HEK293T (cell line): Measurements from ENCODE around the gene TMEM259.

Experiments used
- CTCF ChIA-PET: fragments of 350-600 bp; formaldehyde crosslinking; extraction: SDS; loops from one replicate; lab custom pipeline; 2021; ENCODE audit warnings: antibody characterized with exemption, inconsistent platforms; lab: Yijun Ruan, JAX
- POLR2A ChIA-PET: fragments of 350-600 bp; formaldehyde crosslinking; extraction: SDS; loops from one replicate; lab custom pipeline; 2020; ENCODE audit warnings: antibody characterized with exemption, inconsistent platforms; lab: Yijun Ruan, JAX
- DNase-seq: peaks from one replicate; pipeline ENCODE4 v3.0.0; 2012; ENCODE audit warnings: mixed read lengths; ENCODE audit errors: extremely low spot score
- ARNT ChIP-seq: fragments of 450-650 bp; IDR thresholded peaks from 2 replicates; pipeline ENCODE4 v1.6.1; 2017; ENCODE audit warnings: mild to moderate bottlenecking
- BHLHE40 ChIP-seq: fragments of 450-650 bp; IDR thresholded peaks from 2 replicates; pipeline ENCODE4 v1.6.1; 2016; ENCODE audit warnings: mild to moderate bottlenecking, moderate library complexity, borderline replicate concordance
- CTBP1 ChIP-seq: fragments of 450-650 bp; IDR thresholded peaks from 2 replicates; pipeline ENCODE4 v1.6.1; 2016; ENCODE audit warnings: borderline replicate concordance
- ELF4 ChIP-seq: fragments of 450-650 bp; IDR thresholded peaks from 2 replicates; pipeline ENCODE4 v1.6.1; 2017; ENCODE audit warnings: antibody characterized with exemption
- FOXA1 ChIP-seq: fragments of 450-650 bp; IDR thresholded peaks from 2 replicates; pipeline ENCODE4 v1.6.1; 2016; ENCODE audit warnings: mild to moderate bottlenecking
- FOXK2 ChIP-seq: fragments of 450-650 bp; IDR thresholded peaks from 2 replicates; pipeline ENCODE4 v1.6.1; 2016; ENCODE audit warnings: mild to moderate bottlenecking
- FOXM1 ChIP-seq: fragments of 450-650 bp; IDR thresholded peaks from 2 replicates; pipeline ENCODE4 v1.6.1; 2017; ENCODE audit warnings: mild to moderate bottlenecking, borderline replicate concordance
- HDGF ChIP-seq: fragments of 450-650 bp; IDR thresholded peaks from 2 replicates; pipeline ENCODE4 v1.6.1; 2017; ENCODE audit warnings: antibody characterized with exemption, borderline replicate concordance
- L3MBTL2 ChIP-seq: fragments of 450-650 bp; conservative IDR thresholded peaks from 2 replicates; pipeline ENCODE4 v1.6.1; 2016; ENCODE audit warnings: mild to moderate bottlenecking
- LEF1 ChIP-seq: fragments of 450-650 bp; IDR thresholded peaks from 2 replicates; pipeline ENCODE4 v1.6.1; 2017; ENCODE audit warnings: mild to moderate bottlenecking, borderline replicate concordance
- NFRKB ChIP-seq: fragments of 450-650 bp; IDR thresholded peaks from 2 replicates; pipeline ENCODE4 v1.6.1; 2016; ENCODE audit warnings: mild to moderate bottlenecking, moderate library complexity
- PKNOX1 ChIP-seq: fragments of 450-650 bp; IDR thresholded peaks from 2 replicates; pipeline ENCODE4 v1.6.1; 2016
- SP1 ChIP-seq: fragments of 450-650 bp; IDR thresholded peaks from 2 replicates; pipeline ENCODE4 v1.6.1; 2017
- SUZ12 ChIP-seq: fragments of 450-650 bp; IDR thresholded peaks from 2 replicates; pipeline ENCODE4 v1.6.1; 2016; ENCODE audit warnings: mild to moderate bottlenecking
- TARDBP ChIP-seq: fragments of 450-650 bp; IDR thresholded peaks from 2 replicates; pipeline ENCODE4 v1.6.1; 2016
- ZNF384 ChIP-seq: fragments of 450-650 bp; IDR thresholded peaks from 2 replicates; pipeline ENCODE4 v1.6.1; 2016

Gene TMEM259

GRCh38 chr19:1047696-1048147, 26.8 kb upstream of the TMEM259 start:
- no peak for DNase-seq
- POLR2A ChIA-PET, result no interaction called here
- TF ChIP-seq PKNOX1, result no peak
- TF ChIP-seq BHLHE40, result no peak
- CTCF ChIA-PET, result no interaction called here

- TF ChIP-seq LEF1, result no peak
- TF ChIP-seq SP1, result no peak
- TF ChIP-seq FOXA1, result no peak
- TF ChIP-seq FOXK2, result no peak
- TF ChIP-seq TARDBP, result no peak
- no peak for TF ChIP-seq FOXM1
- no peak for TF ChIP-seq ZNF384
- TF ChIP-seq SUZ12, result no peak
- TF ChIP-seq CTBP1, result no peak
- no peak for TF ChIP-seq ELF4
- TF ChIP-seq PKNOX1, result no peak
- no peak for TF ChIP-seq ARNT
- TF ChIP-seq HDGF, result no peak
- TF ChIP-seq NFRKB, result no peak
- TF ChIP-seq BHLHE40, result no peak
- no peak for TF ChIP-seq L3MBTL2
- DNase-seq, result no peak
- ChIA-PET CTCF (no interaction called here), POLR2A (no interaction called here)
Measured at GRCh38 chr19:1046836-1047695, 26.1 kb upstream of the TMEM259 start.

GRCh38 chr19:1046117-1046626, 25.2 kb upstream of the TMEM259 start:
- TF ChIP-seq LEF1 (no peak), ZNF384 (no peak), TARDBP (no peak)
- POLR2A ChIA-PET, result interaction anchor here (2.1 kb wide), 1 partner anchor 223 kb away, joined by 12 read pairs; the partner anchor contains the start of gene CIRBP
- no peak for DNase-seq
- CTCF ChIA-PET, result no interaction called here

GRCh38 chr19:1045247-1045603, 24.3 kb upstream of the TMEM259 start:
- ChIA-PET POLR2A (interaction anchor here (0.6 to 2.1 kb wide), 3 partner anchors 16 to 224 kb away, joined by 3 to 12 read pairs (median 3); partner anchors contain the start of genes CIRBP and RNU6-2), CTCF (no interaction called here)
- TF ChIP-seq FOXK2, result no peak
- peak; percentile 96 for TF ChIP-seq PKNOX1
- peak; percentile 98 for DNase-seq

GRCh38 chr19:1042689-1043511, 22.0 kb upstream of the TMEM259 start:
- DNase-seq, result no peak
- ChIA-PET CTCF (no interaction called here), POLR2A (interaction anchor here (0.7 to 1.6 kb wide), 2 partner anchors 22 to 226 kb away, joined by 3 to 7 read pairs; partner anchors contain the start of gene RNU6-2)
- TF ChIP-seq FOXA1, result no peak
- no peak for TF ChIP-seq LEF1

GRCh38 chr19:1041835-1042685, 21.1 kb upstream of the TMEM259 start:
- ChIA-PET CTCF (no interaction called here), POLR2A (interaction anchor here (1.0 to 3.8 kb wide), 3 partner anchors 15 to 227 kb away, joined by 3 to 29 read pairs (median 7); partner anchors contain the start of gene CNN2)
- DNase-seq, result no peak
- TF ChIP-seq NFRKB (no peak), FOXM1 (no peak), FOXK2 (no peak), CTBP1 (no peak), BHLHE40 (no peak), ARNT (no peak), SUZ12 (no peak), HDGF (no peak), TARDBP (no peak), ZNF384 (no peak), PKNOX1 (no peak), L3MBTL2 (no peak), SP1 (no peak), LEF1 (no peak), FOXA1 (no peak), ELF4 (no peak)
